COLO668 (cell line): ENCODE results near the gene OR3A3.
"Not testable (repeated sequence)": the region's sequence is repeated elsewhere in the genome, so short reads cannot be mapped to it uniquely, and the experiment has no call there.

ENCODE experiments used
- DNase-seq: peaks from one replicate; lab custom pipeline; 2025; ENCODE audit not compliant: unreplicated experiment; lab: John Stamatoyannopoulos, UW

OR3A3 gene

DNA sequence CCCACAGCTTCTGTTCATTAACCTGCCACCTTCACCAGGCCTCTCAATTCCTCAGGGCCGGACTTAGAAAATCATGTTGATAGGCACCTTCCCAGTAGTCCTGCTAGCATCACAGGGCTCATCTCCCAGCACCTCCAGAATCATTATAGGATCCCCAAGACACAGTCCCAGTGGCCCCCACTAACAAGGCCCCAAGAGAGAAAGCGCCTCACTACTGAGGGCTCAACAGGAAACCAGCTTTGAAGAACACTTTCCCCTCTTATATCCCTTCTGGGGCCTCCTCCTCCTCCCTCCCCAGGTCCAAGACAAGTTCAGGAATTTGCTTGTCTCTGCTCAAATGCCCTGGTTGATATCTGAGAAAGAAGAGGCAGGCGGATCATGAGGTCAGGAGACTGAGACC lies at the start of gene OR3A3:
Gene OR3A3, plus strand, starts transcription at position 301 of the 400 bp plus-strand sequence.
- DNase-seq = no peak

DNA sequence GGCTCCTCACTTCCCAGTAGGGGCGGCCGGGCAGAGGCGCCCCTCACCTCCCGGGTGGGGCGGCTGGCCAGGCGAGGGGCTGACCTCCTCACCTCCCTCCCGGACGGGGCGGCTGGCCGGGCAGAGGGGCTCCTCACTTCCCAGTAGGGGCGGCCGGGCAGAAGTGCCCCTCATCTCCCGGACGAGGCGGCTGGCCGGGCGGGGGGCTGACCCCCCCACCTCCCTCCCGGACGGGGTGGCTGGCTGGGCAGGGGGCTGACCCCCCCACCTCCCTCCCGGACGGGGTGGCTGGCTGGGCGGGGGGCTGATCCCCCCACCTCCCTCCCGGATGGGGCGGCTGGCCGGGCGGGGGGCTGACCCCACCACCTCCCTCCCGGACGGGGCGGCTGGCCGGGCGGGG lies 40.0 kb upstream of the OR3A3 start:
- not testable (repeated sequence) for DNase-seq

DNA sequence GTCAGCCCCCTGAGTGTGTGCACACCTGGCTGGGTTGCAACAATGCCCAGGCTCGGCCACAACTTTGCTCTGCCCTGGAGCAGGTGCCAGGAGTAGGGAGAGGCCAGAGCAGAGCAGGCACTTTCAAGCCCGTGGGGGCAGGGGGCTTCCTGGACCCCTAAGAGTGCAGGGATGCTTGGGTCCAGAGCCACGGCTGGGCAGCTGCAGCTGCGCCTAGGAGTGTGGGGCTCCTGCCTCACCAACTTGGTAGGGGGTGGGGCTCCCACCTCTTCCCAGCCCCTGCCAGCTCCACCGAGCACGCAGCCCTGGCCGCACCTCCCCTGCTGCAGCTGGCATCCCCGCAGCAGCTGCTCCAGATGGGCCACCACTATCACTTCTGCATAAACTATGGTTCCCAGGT lies 32.8 kb upstream of the OR3A3 start:
- DNase-seq = no peak

DNA sequence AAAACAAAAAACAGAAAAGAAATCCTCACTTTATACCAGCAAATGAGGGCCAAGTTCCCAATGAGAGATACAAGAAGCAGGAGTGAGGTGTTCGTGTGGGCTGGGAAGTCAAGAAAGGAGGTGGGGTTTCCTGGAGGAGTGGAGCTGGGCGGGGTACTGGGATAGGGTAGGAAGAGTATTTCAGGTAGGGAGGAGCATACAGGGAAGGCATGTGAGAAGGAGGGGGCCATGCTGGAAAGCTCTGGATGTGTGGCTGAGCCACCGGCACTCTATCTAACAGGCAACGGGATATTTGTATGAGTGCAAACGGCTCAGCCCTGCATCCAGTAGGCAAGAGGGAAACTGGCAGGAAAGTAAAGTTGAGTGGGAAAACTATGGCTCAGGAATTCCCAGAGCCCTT lies 29.2 kb upstream of the OR3A3 start:
- no peak for DNase-seq

DNA sequence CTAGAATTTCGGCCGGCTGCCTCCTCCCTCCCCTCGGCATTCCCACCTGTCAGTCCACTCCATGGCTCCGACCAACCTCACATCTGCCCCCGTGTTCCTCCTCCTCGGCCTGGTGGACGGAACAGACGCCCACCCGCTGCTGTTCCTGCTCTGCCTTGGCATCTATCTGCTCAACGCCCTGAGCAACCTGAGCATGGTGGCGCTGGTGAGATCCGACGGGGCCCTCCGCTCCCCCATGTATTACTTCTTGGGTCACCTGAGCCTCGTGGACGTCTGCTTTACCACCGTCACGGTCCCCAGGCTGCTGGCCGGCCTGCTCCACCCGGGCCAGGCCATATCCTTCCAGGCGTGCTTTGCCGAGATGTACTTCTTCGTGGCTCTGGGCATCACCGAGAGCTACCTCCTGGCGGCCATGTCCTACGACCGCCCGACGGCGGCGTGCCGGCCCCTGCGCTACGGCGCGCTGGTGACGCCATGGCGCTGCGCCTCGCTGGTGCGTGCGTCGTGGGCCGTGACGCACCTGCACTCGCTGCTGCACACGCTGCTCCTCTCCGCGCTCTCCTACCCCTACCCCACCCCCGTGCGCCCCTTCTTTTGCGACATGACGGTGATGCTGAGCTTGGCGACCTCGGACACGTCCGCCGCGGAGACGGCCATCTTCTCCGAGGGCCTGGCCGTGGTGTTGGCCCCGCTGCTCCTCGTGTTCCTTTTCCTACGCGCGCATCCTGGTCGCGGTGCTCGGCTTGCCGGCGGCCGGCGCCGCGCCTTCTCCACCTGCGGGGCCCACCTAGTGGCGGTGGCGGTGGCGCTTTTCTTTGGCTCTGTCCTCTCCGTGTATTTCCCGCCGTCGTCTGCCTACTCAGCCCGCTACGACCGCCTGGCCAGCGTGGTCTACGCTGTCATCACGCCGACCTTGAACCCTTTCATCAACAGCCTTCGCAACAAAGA lies 25.0 kb upstream of the OR3A3 start, which contains the start of gene OR3A2:
Gene OR3A2, minus strand, starts transcription at position 440 of the 948 bp plus-strand sequence.
- DNase-seq = no peak

DNA sequence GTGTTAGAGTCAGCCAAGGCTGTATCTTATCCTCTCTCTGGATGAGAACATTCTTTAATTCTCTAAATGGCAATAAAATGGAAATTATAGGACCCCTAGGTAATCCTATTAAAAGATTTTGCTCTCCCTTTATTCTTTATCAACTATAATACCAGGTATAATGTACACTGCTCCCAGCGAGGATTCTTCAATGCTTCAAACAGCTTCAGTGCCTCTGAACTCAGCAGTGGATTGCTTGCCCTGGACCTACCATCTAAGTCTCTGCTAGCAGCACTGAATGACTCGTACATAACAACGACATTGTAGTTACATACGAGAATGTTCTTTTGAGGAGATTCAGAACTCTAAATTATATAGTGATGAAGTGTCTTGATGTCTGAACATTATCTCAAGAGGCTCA lies 21.4 kb upstream of the OR3A3 start:
- DNase-seq = no peak

DNA sequence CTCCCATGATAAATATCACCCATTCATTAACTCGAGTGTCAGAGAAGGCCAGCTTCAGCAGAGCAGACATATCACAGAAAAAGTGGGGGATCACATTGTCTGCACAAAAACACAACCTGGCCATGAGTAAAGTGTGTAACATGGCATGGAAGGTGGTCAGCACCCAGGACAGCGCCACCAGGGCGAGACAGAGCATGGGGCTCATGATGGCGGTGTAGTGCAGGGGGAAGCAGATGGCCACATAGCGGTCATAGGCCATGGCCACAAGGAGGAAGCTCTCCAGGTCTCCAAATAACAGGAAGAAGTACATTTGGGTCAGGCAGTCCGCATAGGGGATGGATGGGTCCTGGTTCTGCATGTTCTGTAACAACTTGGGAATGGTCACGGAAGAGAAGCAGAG lies 13.4 kb upstream of the OR3A3 start:
- not testable (repeated sequence) for DNase-seq

DNA sequence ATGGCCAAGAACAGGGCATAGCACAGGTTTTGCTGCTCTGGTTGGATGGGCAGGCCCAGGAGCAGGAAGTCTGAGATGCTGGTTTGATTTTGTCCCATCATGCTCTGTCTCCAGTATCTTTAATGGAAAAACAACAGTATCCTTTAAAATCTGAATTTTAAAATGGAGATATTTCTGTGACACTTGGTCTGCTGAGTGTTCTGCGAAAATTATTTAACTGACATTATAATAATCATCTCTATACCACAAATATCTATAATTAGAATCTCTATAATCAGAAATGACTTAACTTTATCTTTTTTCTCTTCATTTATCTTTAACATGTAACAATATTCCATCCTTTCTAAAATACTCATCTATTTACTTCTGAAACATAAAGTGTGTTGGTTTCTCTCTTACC lies 12.9 kb upstream of the OR3A3 start, which contains the start of gene OR1E1:
Gene OR1E1, minus strand, starts transcription at position 101 of the 400 bp plus-strand sequence. Its CDS starts 0 bp downstream, at position 101.
- no peak for DNase-seq

DNA sequence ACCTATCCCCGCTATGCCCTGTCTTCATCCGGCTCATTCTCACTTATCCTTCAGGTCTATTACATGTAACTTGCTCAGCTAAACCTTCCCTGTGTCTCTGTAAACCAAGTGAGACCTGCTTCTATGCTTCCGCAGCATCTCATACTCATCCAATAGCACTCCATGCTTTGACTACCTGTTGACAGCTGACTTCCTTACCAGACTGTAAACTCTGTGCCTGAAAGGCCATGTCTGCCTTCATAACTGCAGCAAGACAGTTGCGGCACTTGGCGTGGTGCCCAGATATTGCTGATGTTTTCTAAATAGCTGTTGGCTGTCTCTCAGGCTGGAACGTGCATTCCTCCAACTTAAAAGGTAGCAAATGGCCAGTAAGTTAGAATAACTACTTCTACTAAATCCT lies 11.1 kb upstream of the OR3A3 start:
- no peak for DNase-seq

DNA sequence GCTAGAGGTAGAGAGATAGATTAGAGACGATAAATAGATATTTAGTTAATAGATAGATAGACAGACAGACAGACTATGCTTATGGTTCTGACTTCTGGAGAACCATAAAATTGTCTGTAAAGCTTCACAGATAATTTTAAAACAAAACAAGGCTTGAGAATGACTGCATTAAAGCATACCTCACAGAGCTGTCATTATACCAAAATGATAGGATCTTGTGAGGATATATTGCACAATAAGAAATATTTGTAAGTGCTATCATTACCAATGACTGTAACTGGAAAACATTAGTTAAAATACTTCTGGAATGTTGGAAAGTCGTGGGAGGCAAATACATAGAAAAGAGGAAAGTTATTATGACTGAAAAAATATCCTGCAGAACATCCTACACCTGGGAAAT lies 9.4 kb upstream of the OR3A3 start:
- no peak for DNase-seq

DNA sequence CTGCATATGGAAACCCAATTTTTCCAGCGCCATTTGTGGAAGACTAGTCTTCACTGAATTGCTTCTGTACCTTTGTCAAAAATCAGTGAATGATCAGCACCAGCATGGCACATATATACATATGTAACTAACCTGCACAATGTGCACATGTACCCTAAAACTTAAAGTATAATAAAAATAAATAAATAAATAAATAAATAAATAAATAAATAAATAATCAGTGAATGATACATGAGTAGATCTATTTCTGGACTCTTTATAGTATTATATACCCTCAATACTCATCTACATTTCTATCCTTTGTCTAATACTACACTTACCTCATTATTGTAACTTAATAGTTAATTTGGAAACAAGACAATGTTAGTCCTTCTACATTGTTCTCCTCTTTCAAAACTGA lies 7.3 kb upstream of the OR3A3 start:
- not testable (repeated sequence) for DNase-seq

DNA sequence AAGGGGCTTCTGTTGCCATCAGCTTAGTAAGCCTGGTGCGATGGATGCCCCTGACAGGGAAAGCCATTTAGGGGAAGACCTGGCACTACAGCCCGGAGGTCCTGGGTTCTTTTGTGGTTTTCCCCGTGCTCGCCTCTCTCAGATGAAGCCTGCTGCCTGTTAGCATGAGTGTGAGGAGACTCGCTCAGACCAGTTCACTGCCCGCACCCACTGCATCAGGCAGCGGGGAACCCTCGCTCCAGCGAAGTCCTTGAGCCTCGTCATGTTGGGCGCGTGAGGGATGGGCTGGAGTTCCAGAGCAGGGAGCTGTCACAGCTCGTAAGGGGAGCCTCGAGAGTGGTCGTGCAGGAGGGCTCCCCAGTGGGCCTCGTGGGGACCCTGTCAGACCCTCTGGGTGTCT lies 1.0 kb downstream of the OR3A3 start:
- not testable (repeated sequence) for DNase-seq

DNA sequence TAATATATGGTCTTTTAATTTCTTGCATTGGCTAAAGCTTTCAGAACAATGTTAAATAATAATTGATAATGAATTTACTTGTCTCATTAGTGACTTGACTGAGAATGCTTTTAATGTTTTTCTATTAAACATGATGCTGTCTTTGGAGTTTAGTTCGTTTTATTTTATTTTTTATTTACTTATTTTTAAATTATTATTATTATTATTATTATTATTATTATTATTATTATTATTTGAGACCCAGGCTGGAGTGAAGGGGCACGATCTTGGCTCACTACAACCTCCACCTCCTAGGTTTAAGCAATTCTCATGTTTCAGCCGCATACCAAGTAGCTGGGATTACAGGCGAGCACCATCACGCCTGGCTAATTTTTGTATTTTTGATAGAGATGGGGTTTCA lies 4.4 kb downstream of the OR3A3 start:
- no peak for DNase-seq

DNA sequence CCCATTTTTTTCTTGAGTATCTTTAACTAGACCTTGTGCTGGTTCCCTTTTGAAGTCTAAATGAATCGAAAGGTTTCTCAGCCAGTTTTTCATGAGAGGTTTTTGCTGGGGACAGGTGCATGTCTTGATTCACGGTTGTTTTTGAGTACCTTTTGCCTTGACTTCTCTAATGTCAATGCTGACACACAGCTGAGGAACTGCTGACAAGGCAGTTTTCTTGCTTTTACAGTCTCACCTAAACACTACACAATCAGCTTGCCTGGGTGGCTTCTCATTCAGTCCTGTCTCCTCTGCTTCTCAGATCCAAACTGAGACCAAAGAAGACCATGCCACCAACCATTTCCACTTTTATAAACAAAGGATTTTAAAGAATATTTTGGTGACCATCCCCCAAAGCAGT lies 7.1 kb downstream of the OR3A3 start:
- no peak for DNase-seq

DNA sequence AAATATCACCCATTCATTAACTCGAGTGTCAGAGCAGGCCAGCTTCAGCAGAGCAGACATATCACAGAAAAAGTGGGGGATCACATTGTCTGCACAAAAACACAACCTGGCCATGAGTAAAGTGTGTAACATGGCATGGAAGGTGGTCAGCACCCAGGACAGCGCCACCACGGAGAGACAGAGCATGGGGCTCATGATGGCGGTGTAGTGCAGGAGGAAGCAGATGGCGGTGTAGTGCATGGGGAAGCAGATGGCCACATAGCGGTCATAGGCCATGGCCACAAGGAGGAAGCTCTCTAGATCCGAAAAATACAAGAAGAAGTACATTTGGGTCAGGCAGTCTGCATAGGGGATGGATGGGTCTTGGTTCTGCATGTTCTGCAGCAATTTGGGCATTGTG lies 22.0 kb downstream of the OR3A3 start:
- not testable (repeated sequence) for DNase-seq

DNA sequence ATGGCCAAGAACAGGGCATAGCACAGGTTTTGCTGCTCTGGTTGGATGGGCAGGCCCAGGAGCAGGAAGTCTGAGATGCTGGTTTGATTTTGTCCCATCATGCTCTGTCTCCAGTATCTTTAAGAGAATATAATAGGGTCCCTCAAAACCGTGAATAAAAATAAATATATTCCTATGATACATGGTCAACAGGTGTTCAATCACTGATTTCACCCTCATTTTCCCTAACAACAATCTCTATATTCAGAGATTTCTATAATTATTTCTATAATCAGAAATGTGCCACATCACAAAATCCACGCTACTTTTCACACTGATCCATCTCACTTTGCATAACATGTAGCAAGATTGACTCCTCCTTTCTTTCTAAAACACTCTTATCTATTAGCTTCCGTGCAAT lies 22.6 kb downstream of the OR3A3 start, which contains the start of gene OR1E2:
Gene OR1E2, minus strand, starts transcription at position 101 of the 400 bp plus-strand sequence. Its CDS starts 0 bp downstream, at position 101.
- no peak for DNase-seq

DNA sequence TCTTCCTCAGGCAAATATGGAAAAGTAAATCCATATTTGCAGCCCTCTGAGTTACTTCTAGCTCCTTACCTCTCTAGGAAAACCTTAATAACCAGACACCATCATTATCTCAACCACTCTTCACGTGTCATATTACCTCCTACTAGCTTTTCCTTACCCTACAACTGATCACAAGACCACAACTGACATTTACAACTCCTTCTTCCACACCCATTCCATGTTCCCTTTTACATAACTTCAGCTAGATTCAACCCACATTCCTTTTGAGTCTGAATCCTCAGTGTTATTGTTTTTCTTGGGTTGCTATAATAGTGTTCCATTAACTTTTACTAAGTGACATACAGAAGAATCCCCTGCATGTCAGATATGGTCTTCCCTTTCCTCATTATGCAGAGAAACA lies 27.2 kb downstream of the OR3A3 start:
- DNase-seq = no peak

DNA sequence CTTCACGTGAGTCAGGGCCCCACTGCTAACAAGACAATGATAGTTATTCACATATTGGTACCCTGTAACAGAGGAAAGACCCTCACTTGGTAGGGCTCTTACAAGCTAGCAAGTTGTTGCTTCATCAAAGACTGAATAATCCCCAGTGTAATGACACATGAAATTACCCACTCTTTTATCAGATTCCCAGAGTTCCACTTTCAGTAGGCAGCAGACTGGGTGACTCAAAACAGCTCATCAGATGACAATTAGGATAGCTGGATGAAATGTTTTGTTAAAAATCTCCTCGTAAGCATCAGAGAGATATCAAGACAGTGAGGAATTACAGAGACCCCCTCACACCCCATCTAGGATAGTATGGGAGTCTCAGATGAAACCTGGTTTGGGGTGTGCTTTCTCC lies 29.3 kb downstream of the OR3A3 start:
- DNase-seq = no peak

DNA sequence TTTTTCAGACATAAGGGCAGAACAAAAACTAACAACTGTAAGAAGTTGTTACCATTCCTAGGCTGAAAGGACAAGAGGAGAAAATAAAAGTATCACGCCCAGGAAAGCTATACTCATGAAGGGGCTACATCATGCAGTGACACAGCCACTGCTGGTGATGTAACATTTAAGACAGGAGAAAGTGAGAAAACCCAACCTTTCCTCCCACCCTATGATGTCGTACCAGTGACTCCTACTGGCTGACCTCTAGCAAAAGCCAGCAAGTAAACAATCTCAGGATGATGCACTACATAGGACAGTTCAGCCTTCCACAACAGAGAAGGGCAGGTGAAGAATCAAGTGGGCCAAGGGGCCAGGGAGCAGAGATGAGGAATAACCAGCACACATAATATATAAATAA lies 36.5 kb downstream of the OR3A3 start:
- no peak for DNase-seq

DNA sequence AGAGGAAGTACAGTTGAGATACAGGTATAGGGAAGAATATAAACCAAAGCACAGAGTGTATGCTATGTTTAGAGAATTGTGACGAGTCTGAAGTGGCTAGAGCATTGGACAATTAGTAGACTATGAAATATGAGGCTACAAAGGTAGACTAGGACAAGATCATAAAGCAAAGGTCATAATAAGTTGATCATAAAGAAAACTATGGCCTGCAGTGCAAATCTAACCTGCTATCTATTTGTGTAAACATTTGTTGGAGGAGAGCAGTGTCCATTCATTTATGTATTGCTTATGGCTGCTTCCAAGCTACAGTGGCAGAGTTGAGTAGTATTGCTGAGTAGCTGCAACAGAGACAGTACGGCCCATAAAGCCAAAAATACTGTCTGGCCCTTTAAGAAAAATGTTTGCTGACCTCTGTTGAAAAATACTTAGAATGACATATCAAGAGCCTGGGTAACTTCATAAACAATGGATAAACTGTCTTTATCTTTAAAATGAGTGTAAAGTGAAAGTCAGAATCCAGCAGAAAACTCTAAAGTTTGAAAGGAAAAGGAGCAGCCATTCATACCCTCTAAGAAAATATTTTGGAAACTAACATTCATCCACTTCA lies 37.0 kb downstream of the OR3A3 start:
- DNase-seq = no peak

DNA sequence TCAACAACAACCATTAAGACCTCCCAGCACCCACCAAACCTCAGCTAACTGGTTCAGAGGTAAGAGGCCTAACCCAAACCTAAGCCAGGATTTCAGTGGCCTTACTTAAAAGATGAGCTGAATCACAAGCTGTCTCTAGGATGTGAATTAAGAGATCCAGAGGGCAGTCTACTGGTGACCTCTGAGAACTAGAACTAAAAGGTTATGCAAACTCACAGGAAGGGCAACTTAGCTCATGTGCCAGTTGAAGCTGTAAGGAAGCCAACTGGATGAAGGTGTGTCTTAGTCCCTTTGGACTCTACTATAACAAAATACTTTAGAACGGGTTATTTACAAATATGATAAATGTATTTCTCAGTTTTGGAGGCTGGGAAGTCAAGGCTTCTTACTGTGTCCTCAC lies 55.2 kb downstream of the OR3A3 start:
- DNase-seq = not testable (repeated sequence)

DNA sequence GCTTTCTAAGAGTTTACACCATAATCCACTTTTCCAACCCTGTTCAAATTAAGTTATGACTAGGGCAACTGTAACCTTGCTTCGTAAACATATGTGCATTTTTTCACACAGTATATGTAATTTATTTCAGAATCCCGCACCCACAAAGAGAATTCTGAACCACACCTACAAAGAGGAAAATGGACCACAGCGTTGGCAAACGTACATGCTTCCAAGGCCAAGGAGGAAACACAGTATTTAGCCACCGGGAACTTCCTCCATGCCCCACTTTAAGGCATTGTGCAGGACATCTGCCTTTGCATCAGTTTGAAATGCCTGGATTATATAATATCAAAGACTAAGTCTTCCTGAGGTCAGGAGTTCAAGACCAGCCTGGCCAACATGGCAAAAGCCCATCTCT lies 58.4 kb downstream of the OR3A3 start:
- DNase-seq = no peak
